Measurements from ENCODE around the gene CERS4. TPM values are rescaled to one million over a fixed set of nuclear protein-coding genes. Genes with fewer than 3 reads are reported as not detected.

Gene CERS4
- total RNA-seq, 1 donor from 2014 or later: 41.5 TPM

Other genes starting within 250 kb of the CERS4 start
- gene ELAVL1, start 203.7 kb upstream of the CERS4 start, total RNA-seq: 60.2 TPM
- gene CCL25, start 156.6 kb upstream of the CERS4 start, total RNA-seq: not detected
- not detected for gene FBN3, start 59.8 kb upstream of the CERS4 start, total RNA-seq
- 55.2 TPM for gene CD320, start 99.0 kb downstream of the CERS4 start, total RNA-seq
- gene NDUFA7, start 112.0 kb downstream of the CERS4 start, total RNA-seq: 39.9 TPM
- 1,239 TPM for gene RPS28, start 112.1 kb downstream of the CERS4 start, total RNA-seq
- gene KANK3, start 133.9 kb downstream of the CERS4 start, total RNA-seq: 28.6 TPM
- gene ANGPTL4, start 154.8 kb downstream of the CERS4 start, total RNA-seq: 753 TPM
- 100 TPM for gene RAB11B, start 181.0 kb downstream of the CERS4 start, total RNA-seq
- 101 TPM for gene MARCHF2, start 203.9 kb downstream of the CERS4 start, total RNA-seq
- gene HNRNPM, start 235.6 kb downstream of the CERS4 start, total RNA-seq: 145 TPM